CD4-positive, CD25-positive, alpha-beta regulatory T cell (primary cell): ENCODE data around the gene UPK3A. TPM values are rescaled to one million over a fixed set of nuclear protein-coding genes. Genes with fewer than 3 reads are reported as not detected.
A peak's percentile ranks its signal among the peaks of the same experiment; 100 is the strongest.

Source experiments
- ATAC-seq, 2 donors: fragments of 150-1000 bp; cut with Tn5 transposase; one replicate each; pipeline ENCODE4 v1.10.0; 2021; ENCODE audit warnings: low read depth in 2 of 2, moderate number of reproducible peaks in 2 of 2, moderate library complexity in 1 of 2
- DNase-seq, 3 donors: peaks; one replicate each; pipeline versions ENCODE4 v3.0.0 to v3.0.0-alpha.2; 2012 to 2022; ENCODE audit warnings: mixed read lengths in 1 of 3
- H3K27ac ChIP-seq: one replicate; pipeline ENCODE4 v1.7.0; 2013; ENCODE audit warnings: mild to moderate bottlenecking, low read length; ENCODE audit not compliant: insufficient read depth, poor library complexity, severe bottlenecking
- H3K27me3 ChIP-seq: one replicate; pipeline ENCODE4 v1.7.0; 2013; ENCODE audit warnings: low read length; ENCODE audit not compliant: control insufficient read depth, insufficient read depth
- H3K36me3 ChIP-seq: one replicate; pipeline ENCODE4 v1.7.0; 2013; ENCODE audit warnings: mild to moderate bottlenecking, low read length, moderate library complexity; ENCODE audit not compliant: control insufficient read depth, insufficient read depth
- H3K4me1 ChIP-seq: 2 replicates; pipeline ENCODE4 v1.7.0; 2013; ENCODE audit warnings: mild to moderate bottlenecking, low read length; ENCODE audit not compliant: insufficient read depth, control insufficient read depth, poor library complexity, severe bottlenecking
- H3K4me3 ChIP-seq: one replicate; pipeline ENCODE4 v1.7.0; 2013; ENCODE audit warnings: low read depth, mild to moderate bottlenecking, low read length, moderate library complexity
- H3K9me3 ChIP-seq, 2 experiments: 1 replicate in 1 of 2; 2 replicates in 1 of 2; pipeline ENCODE4 v1.7.0; 2013; ENCODE audit warnings: low read length in 2 of 2, mild to moderate bottlenecking in 1 of 2, moderate library complexity in 1 of 2; ENCODE audit not compliant: control insufficient read depth in 2 of 2
- H3K27ac Mint-ChIP-seq, 3 donors: one replicate each; pipeline ENCODE4 v1.8.0; 2020 to 2022; ENCODE audit warnings: mild to moderate bottlenecking in 3 of 3, mixed read lengths in 3 of 3, moderate library complexity in 2 of 3
- H3K27me3 Mint-ChIP-seq: one replicate; pipeline ENCODE4 v1.8.0; 2022; ENCODE audit warnings: mild to moderate bottlenecking, mixed read lengths
- H3K36me3 Mint-ChIP-seq: one replicate; pipeline ENCODE4 v1.8.0; 2020; ENCODE audit warnings: mixed read lengths
- H3K4me1 Mint-ChIP-seq, 4 donors: one replicate each; pipeline ENCODE4 v1.8.0; 2020 to 2022; ENCODE audit warnings: mixed read lengths in 4 of 4, mild to moderate bottlenecking in 1 of 4
- H3K4me3 Mint-ChIP-seq, 4 donors: one replicate each; pipeline ENCODE4 v1.8.0; 2020 to 2022; ENCODE audit warnings: mild to moderate bottlenecking in 4 of 4, mixed read lengths in 4 of 4, moderate library complexity in 3 of 4
- H3K9me3 Mint-ChIP-seq, 7 donors: one replicate each; pipeline ENCODE4 v1.8.0; 2020 to 2022; ENCODE audit warnings: mixed read lengths in 7 of 7, mild to moderate bottlenecking in 3 of 7, moderate library complexity in 2 of 7
- polyA plus RNA-seq, 4 donors: library from polyadenylated mRNA; unstranded; fragments of 300-500 nt; fragmentation: Illumina TruSeq; gene quantifications; one replicate each; pipeline ENCODE4 v1.2.3, GENCODE V29; 2021
- total RNA-seq: library from RNA; stranded (reverse); gene quantifications from one replicate; pipeline ENCODE4 v1.2.3, GENCODE V29; 2022

UPK3A gene
- total and polyA plus RNA-seq, 5 donors from 2014 or later = not detected

DNA sequence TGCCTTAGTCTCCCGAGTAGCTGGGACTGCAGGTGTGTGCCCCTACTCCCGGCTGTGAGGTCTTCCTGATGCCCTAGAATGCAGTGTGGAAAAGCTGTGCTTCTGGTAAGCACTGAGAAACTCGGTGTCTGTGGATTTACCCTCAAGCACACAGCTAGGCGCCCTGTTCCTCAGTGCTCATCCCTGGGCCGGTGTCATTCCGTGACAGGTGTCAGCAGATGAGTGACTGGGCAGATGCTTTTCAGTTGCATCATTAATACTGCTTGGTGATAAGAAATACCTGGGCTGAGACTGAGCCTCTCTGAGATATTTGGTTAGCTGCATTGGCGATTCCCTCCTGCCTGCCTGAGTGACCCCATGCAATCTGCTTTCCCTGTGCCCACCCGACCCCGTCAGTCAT is 46.7 kb downstream of the UPK3A start:
- Mint-ChIP-seq H3K4me3 (no peak overlapping the region), H3K4me1 (peaks cover 0 to 6% (median 3%) of the 10 kb centered on the region in 4 donors), H3K36me3 (peaks cover 37% of the 10 kb centered on the region), H3K9me3 (no peaks in the 10 kb centered on the region), H3K27me3 (peaks cover 4% of the 10 kb centered on the region), H3K27ac (no peak overlapping the region)
- Histone ChIP-seq H3K9me3 (no peaks in the 10 kb centered on the region), H3K36me3 (peaks cover 86% of the 10 kb centered on the region), H3K27ac (no peak overlapping the region), H3K4me3 (no peak overlapping the region), H3K4me1 (no peaks in the 10 kb centered on the region), H3K27me3 (no peaks in the 10 kb centered on the region)
- ATAC-seq (no peak), DNase-seq (no peak)

DNA sequence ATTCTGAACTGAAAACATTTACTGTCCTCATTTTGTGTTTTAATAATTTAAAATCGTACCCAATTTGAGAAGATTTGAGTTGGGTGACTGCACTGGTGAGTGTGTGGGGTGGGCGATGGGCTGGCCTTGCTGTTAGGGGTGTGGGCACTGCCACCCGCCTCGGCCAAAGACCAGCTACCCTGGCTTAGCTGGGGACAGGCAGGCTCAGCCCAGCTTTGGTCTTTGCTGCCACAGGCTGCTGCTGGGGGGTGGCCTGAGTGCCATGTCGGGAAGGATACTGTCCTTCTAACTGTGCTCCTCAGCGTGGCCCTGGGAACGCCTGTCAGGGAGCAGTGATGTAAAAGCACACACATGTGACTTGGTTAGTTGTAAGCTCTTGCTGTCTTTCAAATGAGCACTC is 47.3 kb downstream of the UPK3A start:
- ATAC-seq (no peak), DNase-seq (no peak)
- Histone ChIP-seq H3K36me3 (peaks cover 90% of the 10 kb centered on the region), H3K4me3 (no peak overlapping the region), H3K9me3 (no peaks in the 10 kb centered on the region), H3K4me1 (no peaks in the 10 kb centered on the region), H3K27ac (no peak overlapping the region), H3K27me3 (no peaks in the 10 kb centered on the region)
- H3K4me1 Mint-ChIP-seq = peaks cover 0 to 11% (median 3%) of the 10 kb centered on the region in 4 donors
- H3K9me3 Mint-ChIP-seq = no peaks in the 10 kb centered on the region
- H3K4me3 Mint-ChIP-seq = no peak overlapping the region
- H3K27me3 Mint-ChIP-seq = peaks cover 3% of the 10 kb centered on the region
- peaks cover 43% of the 10 kb centered on the region for H3K36me3 Mint-ChIP-seq
- no peak overlapping the region for H3K27ac Mint-ChIP-seq

DNA sequence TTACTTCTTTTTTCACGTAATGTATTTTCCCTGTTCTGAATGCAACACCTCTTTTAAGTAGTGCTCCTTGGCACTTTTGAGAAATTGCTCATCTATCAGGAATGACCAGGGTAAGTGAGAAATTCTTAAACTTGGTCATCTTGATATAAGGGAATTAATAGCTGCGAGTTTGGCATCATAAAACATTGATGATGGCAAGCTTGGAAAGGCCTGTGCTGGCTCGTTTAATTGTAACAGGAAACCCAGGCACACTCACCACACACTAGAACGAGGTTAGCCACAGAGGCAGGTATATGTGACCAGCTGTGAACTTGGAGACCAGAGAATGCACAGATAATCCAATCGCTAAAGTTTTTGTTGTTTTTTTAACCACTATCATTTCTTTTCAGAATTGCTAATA is 49.3 kb downstream of the UPK3A start:
- Mint-ChIP-seq H3K4me3 (no peak overlapping the region), H3K9me3 (no peaks in the 10 kb centered on the region), H3K36me3 (peaks cover 42% of the 10 kb centered on the region), H3K27ac (peak overlapping the region; percentile 44 to 63 (median 49)), H3K4me1 (peaks cover 0 to 12% (median 3%) of the 10 kb centered on the region in 4 donors), H3K27me3 (no peaks in the 10 kb centered on the region)
- no peak for ATAC-seq
- DNase-seq = no peak
- H3K36me3 ChIP-seq = peaks cover 84% of the 10 kb centered on the region
- H3K4me3 ChIP-seq = no peak overlapping the region
- no peaks in the 10 kb centered on the region for H3K27me3 ChIP-seq
- H3K4me1 ChIP-seq = no peaks in the 10 kb centered on the region
- no peak overlapping the region for H3K27ac ChIP-seq
- H3K9me3 ChIP-seq = no peaks in the 10 kb centered on the region

DNA sequence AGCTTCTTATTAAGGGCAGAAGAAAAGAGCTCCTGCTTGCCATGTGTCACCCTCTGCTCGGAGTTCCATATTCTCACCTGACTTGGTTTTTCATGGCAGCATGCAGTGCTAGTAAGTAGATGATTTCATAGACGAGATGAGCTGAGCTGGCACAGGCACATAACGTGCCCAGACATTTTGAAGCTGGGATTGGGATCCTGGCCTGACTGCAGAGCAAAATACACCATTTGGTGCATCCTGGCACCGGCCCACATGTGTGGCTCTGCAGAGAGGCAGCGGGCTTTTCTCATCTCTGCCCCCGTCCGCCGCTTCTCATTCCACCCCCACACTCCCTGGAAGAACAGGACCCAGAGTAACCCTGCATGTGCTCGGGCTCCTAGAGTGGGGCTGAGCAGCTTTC is 49.8 kb downstream of the UPK3A start:
- peaks cover 82% of the 10 kb centered on the region for H3K36me3 ChIP-seq
- no peaks in the 10 kb centered on the region for H3K9me3 ChIP-seq
- Mint-ChIP-seq H3K27ac (peak overlapping the region in 2 of 3 donors; percentile 44 to 49), H3K9me3 (no peaks in the 10 kb centered on the region), H3K36me3 (peaks cover 39% of the 10 kb centered on the region), H3K27me3 (no peaks in the 10 kb centered on the region), H3K4me3 (no peak overlapping the region), H3K4me1 (peaks cover 0 to 8% (median 3%) of the 10 kb centered on the region in 4 donors)
- ATAC-seq = no peak
- no peak for DNase-seq
- H3K4me1 ChIP-seq = no peaks in the 10 kb centered on the region
- no peak overlapping the region for H3K27ac ChIP-seq
- H3K27me3 ChIP-seq = no peaks in the 10 kb centered on the region
- H3K4me3 ChIP-seq = no peak overlapping the region

DNA sequence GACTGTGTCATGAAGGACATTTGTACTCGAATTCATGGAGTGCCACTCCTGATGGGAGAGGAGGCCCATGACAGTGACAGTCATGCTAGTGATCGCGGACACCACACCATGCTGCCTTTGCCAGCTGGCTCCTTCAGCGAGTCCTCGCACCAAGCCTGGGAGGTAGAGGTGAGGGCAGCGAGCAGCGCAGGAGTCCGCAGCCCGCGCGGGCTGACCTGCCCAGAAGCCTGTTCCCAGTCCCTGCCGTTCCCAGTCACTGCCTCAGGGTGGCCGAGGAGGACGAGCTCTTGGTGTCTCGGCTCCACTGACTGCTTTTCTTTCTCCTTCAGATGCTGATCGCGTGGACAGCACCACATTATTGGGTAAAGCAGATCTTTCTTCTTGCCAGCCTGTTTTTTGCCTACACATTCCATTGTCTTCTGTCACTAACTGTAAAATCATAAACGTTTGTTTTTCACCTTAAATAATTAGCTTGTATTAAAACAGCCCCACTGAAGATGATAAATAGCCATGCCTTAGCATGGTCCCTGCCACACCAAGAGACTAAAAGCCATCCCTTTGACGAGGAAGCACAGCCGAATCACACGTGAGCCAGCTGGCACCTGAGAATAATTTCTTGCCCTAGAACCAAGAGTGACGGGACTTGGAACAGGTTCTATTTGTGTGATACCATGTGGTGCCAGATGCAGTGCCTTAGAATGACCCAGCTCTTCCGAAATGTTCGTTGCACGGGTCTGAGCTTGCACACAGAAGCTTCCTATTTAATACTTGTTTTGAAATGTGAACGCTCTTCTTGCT is 50.5 kb downstream of the UPK3A start:
- Mint-ChIP-seq H3K4me3 (no peak overlapping the region), H3K36me3 (peaks cover 39% of the 10 kb centered on the region), H3K4me1 (peaks cover 0 to 8% (median 3%) of the 10 kb centered on the region in 4 donors), H3K27me3 (no peaks in the 10 kb centered on the region), H3K27ac (peak overlapping the region in 1 of 3 donors; percentile 18), H3K9me3 (no peaks in the 10 kb centered on the region)
- no peaks in the 10 kb centered on the region for H3K4me1 ChIP-seq
- no peak overlapping the region for H3K4me3 ChIP-seq
- DNase-seq (no peak), ATAC-seq (no peak)
- no peak overlapping the region for H3K27ac ChIP-seq
- H3K36me3 ChIP-seq = peaks cover 83% of the 10 kb centered on the region
- H3K27me3 ChIP-seq = no peaks in the 10 kb centered on the region
- no peaks in the 10 kb centered on the region for H3K9me3 ChIP-seq

DNA sequence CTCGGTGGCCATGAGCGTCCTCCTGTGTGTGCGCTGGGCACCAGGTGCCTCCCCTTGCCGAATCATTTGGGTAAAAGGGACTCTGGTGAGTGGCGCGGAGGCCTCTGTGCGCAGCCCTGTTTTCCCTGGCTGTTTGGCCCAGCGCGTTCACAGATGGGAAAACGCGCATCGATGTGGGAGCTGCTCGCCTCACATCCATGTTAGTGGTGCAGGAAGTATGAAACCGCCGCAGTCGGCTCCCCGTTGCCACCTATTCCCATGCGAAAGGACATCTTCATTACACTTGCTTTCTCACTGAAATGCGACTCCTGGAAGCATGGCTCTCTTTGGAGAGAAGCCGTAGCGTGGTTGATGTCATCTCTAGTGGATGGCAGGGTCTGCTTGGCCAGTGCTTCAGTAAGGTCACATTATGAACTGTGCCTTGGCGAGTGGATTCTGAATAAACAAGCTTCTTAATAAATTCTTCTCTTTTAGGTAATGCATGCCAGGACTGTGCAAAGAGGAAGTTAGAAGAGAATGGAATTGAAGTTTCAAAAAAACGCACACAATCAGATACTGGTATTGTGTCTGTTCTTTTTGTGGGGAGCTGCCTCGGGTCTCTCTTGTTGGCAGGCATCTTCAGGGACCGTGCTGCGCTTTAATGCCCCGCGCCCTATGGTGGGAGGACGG is 51.2 kb downstream of the UPK3A start:
- DNase-seq (no peak), ATAC-seq (no peak)
- Histone ChIP-seq H3K27ac (no peak overlapping the region), H3K4me3 (no peak overlapping the region), H3K36me3 (peaks cover 81% of the 10 kb centered on the region), H3K27me3 (no peaks in the 10 kb centered on the region), H3K4me1 (no peaks in the 10 kb centered on the region), H3K9me3 (no peaks in the 10 kb centered on the region)
- Mint-ChIP-seq H3K4me1 (peaks cover 0 to 11% (median 4%) of the 10 kb centered on the region in 4 donors), H3K27ac (peak overlapping the region in 2 of 3 donors; percentile 43 to 88), H3K27me3 (no peaks in the 10 kb centered on the region), H3K36me3 (peaks cover 36% of the 10 kb centered on the region), H3K9me3 (no peaks in the 10 kb centered on the region), H3K4me3 (no peak overlapping the region)

- peaks cover 43% of the 10 kb centered on the region for H3K36me3 Mint-ChIP-seq
- H3K27me3 ChIP-seq = no peaks in the 10 kb centered on the region
- peaks cover 81% of the 10 kb centered on the region for H3K36me3 ChIP-seq
- ATAC-seq (no peak), DNase-seq (peak in 1 of 3 donors; percentile 34)
- no peak overlapping the region for H3K4me3 ChIP-seq
- no peaks in the 10 kb centered on the region for H3K4me1 ChIP-seq
- H3K27me3 Mint-ChIP-seq = no peaks in the 10 kb centered on the region
- no peaks in the 10 kb centered on the region for H3K9me3 ChIP-seq
- no peak overlapping the region for H3K27ac ChIP-seq
- peak overlapping the region; percentile 7 to 88 (median 87) for H3K27ac Mint-ChIP-seq
- H3K9me3 Mint-ChIP-seq = no peaks in the 10 kb centered on the region
- H3K4me1 Mint-ChIP-seq = peaks cover 5 to 20% (median 7%) of the 10 kb centered on the region in 4 donors
- peak overlapping the region in 1 of 4 donors; percentile 52 for H3K4me3 Mint-ChIP-seq
These were observed 52.3 kb downstream of the UPK3A start for GRCh38 chr22:45336971-45337431.
